ENCODE measurements around the gene THADA. TPM values are rescaled to one million over a fixed set of nuclear protein-coding genes. Genes with fewer than 3 reads are reported as not detected.

THADA gene
- total RNA-seq, 1 experiment from 2014 or later, result 37.4 TPM

DNA sequence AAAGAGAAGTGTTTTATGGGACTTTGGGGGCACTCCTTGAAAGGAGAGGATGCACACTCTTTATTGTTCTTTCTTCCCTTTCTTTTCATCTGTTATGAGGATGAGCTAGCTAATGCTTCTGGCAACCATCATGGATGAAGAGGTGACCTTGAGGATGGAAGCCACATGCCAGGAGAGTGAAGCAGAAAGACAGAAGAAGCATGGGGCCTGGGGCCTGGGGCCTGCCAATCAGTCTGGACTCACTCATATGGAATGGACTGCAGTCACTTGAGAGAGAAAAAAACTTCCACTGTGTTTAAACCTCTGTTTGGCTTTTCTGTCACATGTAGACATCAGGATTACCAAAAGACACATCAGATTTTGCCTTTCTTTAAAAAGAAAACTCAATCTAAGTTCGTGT, 333.6 kb downstream of the THADA start:
- Histone ChIP-seq H3K36me3 (peaks cover 3% of the 10 kb centered on the region; the same call in 1 of the 2 replicates), H3K27me3 (no peaks in the 10 kb centered on the region), H3K9me3 (no peaks in the 10 kb centered on the region), H3K4me3 (no peak overlapping the region)
- DNase-seq, result no peak

DNA sequence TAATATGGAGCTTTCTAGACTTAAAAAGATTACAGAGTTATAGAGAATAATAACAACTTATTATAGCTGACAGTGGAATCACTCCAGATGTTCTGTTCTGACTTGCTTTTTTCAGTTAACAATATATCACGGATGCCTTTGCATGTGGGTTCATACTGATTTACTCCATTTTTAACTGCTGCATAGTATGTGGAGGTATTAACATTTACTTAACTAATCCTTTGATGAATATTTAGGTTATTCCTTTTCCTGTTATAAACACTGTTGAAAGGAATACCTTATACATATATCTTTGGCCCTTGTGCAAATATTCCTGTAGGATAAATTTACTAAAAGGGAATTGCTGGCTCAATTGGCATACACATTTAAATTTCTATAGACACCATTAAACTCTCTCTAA, 336.3 kb downstream of the THADA start:
- H3K36me3 ChIP-seq, result peaks cover 3% of the 10 kb centered on the region; the same call in 1 of the 2 replicates
- H3K4me3 ChIP-seq, result no peak overlapping the region
- H3K9me3 ChIP-seq, result no peaks in the 10 kb centered on the region
- no peaks in the 10 kb centered on the region for H3K27me3 ChIP-seq
- DNase-seq, result no peak

DNA sequence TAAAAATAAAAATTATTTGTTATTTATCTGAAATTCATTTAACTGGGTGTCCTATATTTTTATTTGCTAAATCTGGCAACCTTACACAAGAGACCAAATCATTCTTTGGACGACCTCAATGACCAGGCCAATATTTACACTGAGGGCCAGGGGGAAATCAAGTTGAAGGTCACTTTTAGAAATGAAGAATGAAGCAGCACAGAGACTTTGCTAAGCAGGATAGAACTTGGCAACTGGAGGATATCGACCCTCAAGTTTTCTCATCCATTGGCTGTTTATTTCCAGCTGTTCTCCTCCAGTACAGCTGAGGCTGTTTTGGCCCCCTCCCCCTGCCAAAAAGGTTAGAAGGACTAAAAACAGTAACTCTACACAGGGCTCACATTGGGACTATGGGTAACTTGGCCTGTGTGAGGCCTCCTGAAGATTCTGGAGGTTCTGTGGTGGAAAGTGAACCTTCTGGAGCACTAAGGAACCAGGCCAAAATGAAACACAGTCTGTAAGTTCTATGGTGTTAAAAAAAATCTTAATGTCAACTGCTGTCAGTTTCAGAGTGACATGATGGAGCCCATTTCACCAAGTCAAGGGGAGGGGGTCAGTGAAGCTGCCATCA, 337.2 kb downstream of the THADA start:
- no peaks in the 10 kb centered on the region for H3K9me3 ChIP-seq

DNA sequence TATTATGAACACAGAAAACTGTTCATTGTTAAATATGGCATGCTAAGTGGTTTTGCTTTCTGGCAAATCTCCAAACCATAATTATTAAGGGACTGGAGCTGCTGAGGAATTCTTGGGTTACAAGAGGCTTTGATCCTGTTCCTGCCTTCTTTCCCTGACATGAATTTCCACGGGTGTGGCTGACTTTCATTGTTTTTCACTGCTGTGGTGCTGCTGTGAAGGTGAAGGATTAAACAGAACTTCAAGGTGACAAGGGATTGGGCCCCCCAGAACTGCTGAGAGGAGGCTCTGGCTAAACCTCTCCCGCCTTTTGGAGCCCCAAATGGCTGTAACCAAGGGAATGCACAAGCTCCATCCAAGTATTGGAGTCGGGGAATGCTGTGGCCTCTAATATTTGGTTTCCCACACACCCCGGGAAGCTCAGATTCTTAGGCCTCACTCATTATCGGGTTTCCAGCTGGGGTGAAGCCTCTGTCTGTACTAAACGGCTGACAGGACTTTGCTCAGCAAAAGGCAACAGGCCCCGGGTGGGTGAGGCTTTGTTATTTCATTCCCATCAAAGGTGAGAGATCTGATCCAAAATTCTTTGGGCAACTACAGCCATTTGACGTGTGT, 340.4 kb downstream of the THADA start:
- peaks cover 3% of the 10 kb centered on the region for H3K36me3 ChIP-seq
- no peaks in the 10 kb centered on the region for H3K9me3 ChIP-seq
- no peak overlapping the region for H3K4me3 ChIP-seq
- DNase-seq, result no peak
- H3K27me3 ChIP-seq, result no peaks in the 10 kb centered on the region

More for the DNA sequence above, 337.2 kb downstream of the THADA start:
- Histone ChIP-seq H3K4me3 (no peak overlapping the region), H3K27me3 (no peaks in the 10 kb centered on the region), H3K36me3 (peaks cover 3% of the 10 kb centered on the region; the same call in 1 of the 2 replicates)
- no peak for DNase-seq

DNA sequence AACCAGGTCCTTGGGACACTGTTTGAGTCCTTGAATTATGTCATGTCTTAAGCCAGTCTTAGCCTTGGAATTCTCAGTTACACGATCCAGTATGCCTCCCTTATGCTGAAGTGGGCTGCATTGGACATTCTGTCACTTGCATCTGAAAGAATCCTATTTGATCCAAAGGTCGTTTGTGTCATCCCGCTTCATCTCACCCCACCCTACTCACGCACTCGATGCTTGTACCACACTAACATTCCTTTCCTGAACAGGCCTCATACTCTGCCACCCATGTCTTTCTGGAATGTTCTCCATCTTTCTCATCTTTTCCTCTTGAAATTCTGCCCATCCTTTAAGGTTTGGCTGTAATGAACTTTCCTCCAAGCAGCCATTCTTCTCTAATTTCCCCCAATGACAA, 341.5 kb downstream of the THADA start:
- Histone ChIP-seq H3K9me3 (no peaks in the 10 kb centered on the region), H3K36me3 (peaks cover 3% of the 10 kb centered on the region), H3K4me3 (no peak overlapping the region), H3K27me3 (no peaks in the 10 kb centered on the region)
- no peak for DNase-seq

DNA sequence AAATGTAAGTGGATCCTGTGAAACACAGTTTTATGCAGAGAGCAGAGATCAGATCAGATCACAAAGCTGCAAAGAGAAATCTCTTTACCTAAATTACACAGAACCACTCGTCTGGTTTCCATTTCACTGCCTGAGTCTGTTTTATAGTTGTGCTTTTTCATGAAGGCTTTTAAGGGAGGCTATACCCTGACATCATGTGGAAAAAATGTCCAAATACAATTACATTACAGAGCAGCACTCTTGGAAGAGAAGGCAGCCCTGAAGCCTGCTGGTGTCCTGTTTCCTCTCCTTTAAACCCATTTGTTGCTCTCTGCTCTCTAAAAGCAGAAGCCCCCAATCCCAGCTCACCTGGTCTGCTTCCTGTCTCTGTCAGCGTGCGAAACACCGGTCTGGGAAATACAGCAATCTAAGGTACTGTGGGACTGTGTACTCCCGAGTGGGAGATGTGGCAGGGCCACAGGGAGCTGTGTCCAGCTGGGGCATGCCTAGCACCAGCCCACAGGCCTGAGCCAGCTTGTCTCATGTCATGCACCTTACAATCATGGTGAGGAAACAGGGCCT, 344.6 kb downstream of the THADA start:
- Histone ChIP-seq H3K36me3 (peaks cover 3% of the 10 kb centered on the region; the same call in 1 of the 2 replicates), H3K9me3 (no peaks in the 10 kb centered on the region), H3K27me3 (no peaks in the 10 kb centered on the region), H3K4me3 (no peak overlapping the region)
- peak; percentile 31 for DNase-seq

DNA sequence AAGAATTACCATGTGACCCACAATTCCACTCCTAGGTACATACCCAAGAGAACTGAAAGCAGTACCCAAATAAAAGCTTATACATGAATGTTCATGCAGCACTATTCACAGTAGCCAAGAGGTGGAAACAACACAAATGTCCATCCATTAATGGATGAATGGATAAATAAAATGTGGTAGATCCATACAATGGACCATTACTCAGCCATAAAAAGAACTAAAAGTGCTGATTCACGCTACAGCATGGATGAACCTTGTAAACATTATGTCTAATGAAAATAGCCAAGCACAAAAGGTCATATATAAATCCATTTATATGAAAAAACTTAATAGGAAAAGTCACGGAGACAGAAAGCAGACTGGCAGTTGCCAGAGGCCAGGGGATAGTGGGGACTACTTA, 345.8 kb downstream of the THADA start:
- Histone ChIP-seq H3K9me3 (no peaks in the 10 kb centered on the region), H3K4me3 (no peak overlapping the region), H3K27me3 (no peaks in the 10 kb centered on the region), H3K36me3 (no peaks in the 10 kb centered on the region; the same call in 1 of the 2 replicates)
- DNase-seq, result no peak

DNA sequence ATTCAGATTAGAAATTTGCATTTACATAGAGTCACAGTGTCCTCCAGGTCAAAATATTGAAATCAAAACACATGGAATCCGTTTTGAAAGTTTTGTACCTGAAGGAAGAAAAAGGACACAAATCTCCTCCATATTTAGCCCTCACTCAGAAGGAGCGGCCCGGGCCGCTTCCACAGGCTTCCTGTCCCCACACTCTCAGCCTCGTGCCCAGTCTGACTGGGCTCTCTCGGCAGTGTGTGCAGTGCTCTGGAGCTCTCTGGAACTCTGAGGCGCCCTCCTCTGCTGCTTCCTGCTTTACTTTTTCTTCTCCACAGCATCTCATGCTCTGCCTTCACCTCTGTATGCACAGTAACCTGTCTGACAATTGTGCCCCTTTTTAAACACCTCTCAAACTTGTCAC, 347.2 kb downstream of the THADA start:
- DNase-seq, result no peak
- no peaks in the 10 kb centered on the region; the same call in 1 of the 2 replicates for H3K36me3 ChIP-seq
- H3K4me3 ChIP-seq, result no peak overlapping the region
- no peaks in the 10 kb centered on the region for H3K27me3 ChIP-seq
- H3K9me3 ChIP-seq, result no peaks in the 10 kb centered on the region

DNA sequence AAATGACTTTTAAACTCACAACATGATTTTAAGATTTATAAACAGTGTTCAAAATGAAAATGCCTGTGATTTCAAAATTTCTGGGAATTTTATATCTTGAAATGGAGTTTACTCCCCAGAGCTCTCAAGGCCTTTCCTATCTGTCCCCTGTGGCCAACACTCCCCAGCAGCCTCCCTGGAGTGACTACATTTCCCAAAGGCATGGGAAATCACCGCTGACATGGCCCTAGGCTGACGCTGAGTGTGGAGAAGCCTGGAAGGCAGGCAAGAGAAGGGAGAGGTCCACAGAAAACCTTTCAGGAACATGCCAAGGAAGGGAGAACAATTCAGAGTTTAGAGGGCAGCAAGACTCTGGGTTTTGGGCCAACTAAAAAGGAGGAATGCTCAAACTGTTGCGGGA, 349.2 kb downstream of the THADA start:
- Histone ChIP-seq H3K9me3 (no peaks in the 10 kb centered on the region), H3K27me3 (no peaks in the 10 kb centered on the region), H3K36me3 (no peaks in the 10 kb centered on the region; the same call in none of the 2 replicates), H3K4me3 (no peak overlapping the region)
- no peak for DNase-seq

DNA sequence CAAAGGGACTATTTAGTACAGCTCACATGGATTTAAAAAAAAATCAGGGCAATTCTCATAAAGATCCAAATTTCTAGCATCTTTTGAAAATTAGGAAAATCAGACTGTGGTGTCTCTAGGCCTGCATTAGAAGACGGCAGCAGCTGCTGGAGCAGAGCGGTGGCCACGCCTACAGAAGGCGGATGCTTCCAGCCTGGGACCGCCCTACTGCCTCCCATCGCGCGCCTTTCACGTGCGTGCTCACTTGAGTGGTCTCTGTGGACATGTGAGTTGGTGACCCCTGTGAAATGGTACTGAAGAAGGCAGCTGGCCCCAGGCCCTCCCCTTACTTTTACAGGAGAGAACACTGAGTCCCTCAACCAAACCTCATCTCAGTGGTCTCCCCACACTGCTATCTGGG, 354.3 kb downstream of the THADA start:
- Histone ChIP-seq H3K27me3 (no peaks in the 10 kb centered on the region), H3K36me3 (no peaks in the 10 kb centered on the region; the same call in 1 of the 2 replicates), H3K9me3 (no peaks in the 10 kb centered on the region), H3K4me3 (no peak overlapping the region)
- DNase-seq, result no peak

DNA sequence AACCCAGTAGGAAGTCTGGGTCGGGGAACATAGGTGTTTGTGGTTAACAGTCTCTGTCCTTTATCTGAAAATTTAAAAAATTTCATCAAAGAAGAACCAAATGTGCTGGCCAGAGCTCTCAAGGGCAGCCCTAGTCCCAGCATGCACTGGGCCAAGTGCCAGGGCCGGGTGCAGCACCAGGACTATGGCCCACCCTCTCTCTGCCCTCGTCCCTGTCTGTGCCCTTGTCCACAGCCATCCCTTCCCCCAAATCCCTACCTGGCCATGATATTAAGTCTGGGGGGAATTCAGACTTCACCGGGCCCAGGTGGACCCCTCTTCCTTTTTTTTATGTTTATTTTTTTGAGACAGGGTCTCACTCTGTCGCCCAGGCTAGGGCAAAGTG, 355.1 kb downstream of the THADA start:
- Histone ChIP-seq H3K4me3 (no peak overlapping the region), H3K36me3 (no peaks in the 10 kb centered on the region; the same call in 1 of the 2 replicates), H3K9me3 (no peaks in the 10 kb centered on the region), H3K27me3 (no peaks in the 10 kb centered on the region)
- DNase-seq, result no peak

DNA sequence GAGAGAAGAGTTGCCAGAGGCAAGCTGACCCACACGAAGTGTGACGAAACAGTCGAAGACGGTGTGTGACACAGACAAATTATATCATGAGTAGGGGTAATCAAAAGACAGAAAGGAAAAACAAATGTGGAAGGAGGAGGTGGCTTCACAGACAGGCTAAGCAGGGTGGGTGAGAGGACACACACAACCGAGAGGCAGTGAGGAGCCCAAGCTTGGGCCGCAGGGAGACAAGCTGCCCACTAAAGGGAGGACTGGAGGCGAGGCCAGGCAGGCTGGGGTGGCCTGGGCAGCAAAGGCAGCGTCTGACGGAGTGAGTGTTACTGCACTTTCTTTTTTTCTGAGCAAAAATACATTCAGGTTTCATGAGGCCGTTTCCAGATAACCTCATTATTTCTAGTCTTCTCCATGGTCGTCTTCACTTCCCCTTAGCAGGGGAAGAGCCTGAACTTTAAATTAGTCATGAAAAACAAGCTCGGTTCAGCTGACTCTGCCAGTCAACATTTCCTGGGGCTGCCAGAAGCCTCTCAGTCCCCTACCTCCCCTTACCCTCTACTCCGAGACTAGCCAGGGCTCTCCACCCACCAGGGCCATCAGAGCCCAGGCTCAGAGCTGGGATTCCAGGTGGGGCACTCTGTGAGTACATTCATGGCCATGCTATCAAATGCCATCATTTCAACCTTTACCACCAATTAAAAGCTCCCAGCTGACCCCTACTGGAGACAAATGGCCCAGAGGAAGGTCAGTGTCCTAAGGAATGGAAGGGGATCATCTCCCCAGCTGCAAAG, 355.7 kb downstream of the THADA start:
- H3K36me3 ChIP-seq, result no peaks in the 10 kb centered on the region; the same call in 1 of the 2 replicates
- H3K27me3 ChIP-seq, result no peaks in the 10 kb centered on the region
- DNase-seq, result no peak
- H3K9me3 ChIP-seq, result no peaks in the 10 kb centered on the region
- no peak overlapping the region for H3K4me3 ChIP-seq

DNA sequence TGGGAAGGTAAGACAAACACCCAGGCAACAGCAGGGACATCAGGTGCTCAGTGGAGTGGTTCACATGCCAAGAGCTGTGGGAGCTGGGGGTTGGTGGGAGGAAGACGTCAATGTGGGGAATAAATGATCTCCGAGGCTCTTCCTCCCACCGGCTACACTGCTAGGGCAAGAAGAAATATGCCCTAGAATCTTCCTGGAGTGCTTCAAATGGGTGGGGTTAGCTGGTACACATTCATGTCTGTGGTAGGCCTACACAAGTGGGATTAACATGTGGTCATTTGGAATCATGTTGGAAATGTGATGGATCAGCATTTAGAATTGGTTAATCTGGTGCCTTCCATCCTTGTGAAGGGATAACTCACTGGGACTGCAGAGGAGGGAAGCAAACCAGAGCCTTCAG, 357.0 kb downstream of the THADA start:
- Histone ChIP-seq H3K9me3 (no peaks in the 10 kb centered on the region), H3K36me3 (no peaks in the 10 kb centered on the region; the same call in 1 of the 2 replicates), H3K4me3 (no peak overlapping the region), H3K27me3 (no peaks in the 10 kb centered on the region)
- no peak for DNase-seq

DNA sequence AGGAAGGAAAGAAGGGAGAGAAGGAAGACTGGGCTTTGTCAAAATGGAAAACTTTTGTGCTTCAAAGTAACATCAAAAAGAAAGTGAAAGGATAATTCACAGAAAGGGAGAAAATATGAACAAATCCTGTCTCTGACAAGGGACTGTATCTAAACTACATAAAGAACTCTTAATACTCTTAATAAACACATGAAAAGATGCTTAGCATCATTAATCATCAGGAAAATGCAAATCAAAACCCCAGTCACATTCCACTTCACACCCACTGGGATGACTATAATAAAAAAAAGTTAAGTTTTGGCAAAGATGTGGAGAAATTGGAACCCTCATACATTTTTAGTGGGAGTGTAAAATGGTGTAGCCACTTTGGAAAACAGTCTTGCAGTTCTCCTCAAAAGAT, 357.7 kb downstream of the THADA start:
- Histone ChIP-seq H3K9me3 (no peaks in the 10 kb centered on the region), H3K4me3 (no peak overlapping the region), H3K27me3 (no peaks in the 10 kb centered on the region), H3K36me3 (no peaks in the 10 kb centered on the region; the same call in 1 of the 2 replicates)
- no peak for DNase-seq

DNA sequence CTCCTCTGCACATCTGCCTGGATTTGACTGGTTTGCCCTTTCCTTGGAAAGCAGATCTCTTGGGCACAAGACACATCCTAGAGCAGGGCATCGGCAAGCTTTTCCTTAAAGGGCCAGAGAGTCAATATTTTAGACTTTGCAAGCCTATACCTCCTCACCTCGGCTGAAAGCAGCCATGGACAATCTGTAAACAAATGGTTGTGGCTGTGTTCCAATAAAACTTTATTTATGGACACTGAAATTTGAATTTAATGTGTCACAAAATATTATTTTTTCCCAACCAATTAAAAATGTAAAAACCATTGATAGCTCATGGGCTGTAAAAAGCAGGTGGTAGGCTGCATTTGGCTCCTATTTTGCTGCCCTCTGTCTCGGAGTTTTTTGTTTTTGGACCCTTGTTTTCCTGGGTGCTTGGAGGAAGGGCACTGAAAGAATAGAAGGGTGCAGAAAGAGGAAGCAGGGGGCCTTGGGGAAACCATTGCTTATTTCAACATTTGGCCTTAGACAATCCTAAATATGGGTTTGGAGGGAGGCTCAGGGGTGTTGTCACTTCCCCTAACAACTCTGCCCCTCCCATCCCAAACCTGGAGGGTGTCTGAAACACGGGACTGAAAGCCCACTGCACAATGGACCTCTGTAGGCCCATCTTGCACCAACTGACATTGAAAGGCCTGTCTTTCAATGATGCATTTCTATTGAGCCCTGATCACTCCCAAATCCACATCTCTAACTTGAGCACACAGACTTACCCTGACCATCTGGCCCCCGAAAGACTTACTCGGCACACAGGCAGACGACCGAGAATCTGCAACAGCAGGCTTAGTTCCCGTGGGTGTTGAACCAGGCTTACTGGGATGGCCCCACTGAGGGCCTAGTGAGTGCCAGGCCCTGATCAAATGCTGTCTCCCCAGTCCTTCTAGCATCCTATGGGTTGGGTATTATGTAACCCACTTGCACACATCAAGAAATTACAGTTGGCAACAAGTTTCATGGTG, 362.3 kb downstream of the THADA start:
- no peaks in the 10 kb centered on the region for H3K9me3 ChIP-seq
- no peak for DNase-seq
- peaks cover 19% of the 10 kb centered on the region for H3K36me3 ChIP-seq
- H3K4me3 ChIP-seq, result no peak overlapping the region
- no peaks in the 10 kb centered on the region for H3K27me3 ChIP-seq

Measured in MG63 (cell line).